GM12878 (cell line): ENCODE data around the gene FERMT3. TPM values are rescaled to one million over a fixed set of nuclear protein-coding genes. Genes with fewer than 3 reads are reported as not detected.
A peak's percentile ranks its signal among the peaks of the same experiment; 100 is the strongest.

Experiments
- ATAC-seq: fragments of 200-7000 bp; cut with Tn5 transposase; 3 replicates; pipeline ENCODE4 v1.9.1; 2020; ENCODE audit warnings: mild to moderate bottlenecking, moderate library complexity
- BruUV-seq: library from RNA; stranded (reverse); fragments of 400-500 nt; replicated peaks from 2 replicates; lab custom pipeline; 2021; lab: Mats Ljungman, UMichigan
- CTCF ChIA-PET: fragments of 300-600 bp; sonication (Branson Sonifier 250); formaldehyde crosslinking; extraction: SDS; loops from one replicate; lab custom pipeline; 2021; ENCODE audit warnings: inconsistent platforms; lab: Yijun Ruan, JAX
- POLR2A ChIA-PET: fragments of 350-600 bp; formaldehyde crosslinking; extraction: SDS; loops from one replicate; lab custom pipeline; 2021; ENCODE audit warnings: inconsistent platforms; lab: Charles Lee
- RAD21 ChIA-PET: fragments of 300-600 bp; sonication (Branson Sonifier 250); formaldehyde crosslinking; loops from one replicate; lab custom pipeline; 2023; ENCODE audit warnings: antibody characterized with exemption; ENCODE audit not compliant: unreplicated experiment; lab: Charles Lee
- SMC1A ChIA-PET: fragments of 300-600 bp; sonication (Branson Sonifier 250); formaldehyde crosslinking; loops from one replicate; lab custom pipeline; 2023; ENCODE audit not compliant: unreplicated experiment, uncharacterized antibody; lab: Charles Lee
- DNase-seq: peaks from one replicate; pipeline ENCODE4 v3.0.0-alpha.2; 2011; ENCODE audit warnings: low read depth, low spot score
- FAIRE-seq: peaks from 3 replicates; lab custom pipeline; 2011; peaks lifted over from hg19 to GRCh38; lab: Jason Lieb, UNC
- H2AFZ ChIP-seq: 2 replicates; pipeline ENCODE4 v1.6.0; 2011; ENCODE audit warnings: low read depth, low read length, control low read depth; ENCODE audit not compliant: control insufficient read depth
- H3K27ac ChIP-seq: 2 replicates; pipeline ENCODE4 v1.5.1; 2011; ENCODE audit warnings: control low read depth; ENCODE audit not compliant: control insufficient read depth, insufficient read depth
- H3K27me3 ChIP-seq, 2 experiments: replicated peaks in 1 of 2; 2 replicates each; pipeline versions ENCODE4 v1.6.0 to v1.6.1; 2011; ENCODE audit warnings: low read length in 1 of 2; ENCODE audit not compliant: control insufficient read depth in 2 of 2, insufficient read depth in 2 of 2
- H3K36me3 ChIP-seq, 2 experiments: 2 replicates each; pipeline ENCODE4 v1.5.1; 2011; ENCODE audit warnings: low read length in 1 of 2; ENCODE audit not compliant: control insufficient read depth in 2 of 2, insufficient read depth in 2 of 2
- H3K4me1 ChIP-seq: 2 replicates; pipeline ENCODE4 v1.6.1; 2011; ENCODE audit warnings: mild to moderate bottlenecking, low read length, moderate library complexity, mixed read lengths; ENCODE audit not compliant: control insufficient read depth, insufficient read depth
- H3K4me2 ChIP-seq: 2 replicates; pipeline ENCODE4 v1.6.0; 2011; ENCODE audit warnings: control low read depth; ENCODE audit not compliant: control insufficient read depth, insufficient read depth
- H3K4me3 ChIP-seq: fragments of 200-600 bp; sonication (generic); 2 replicates; pipeline ENCODE4 v1.5.1; 2016
- H3K79me2 ChIP-seq: 2 replicates; pipeline ENCODE4 v1.6.0; 2011; ENCODE audit warnings: low read length; ENCODE audit not compliant: control insufficient read depth, insufficient read depth
- H3K9ac ChIP-seq: 2 replicates; pipeline ENCODE4 v1.8.0; 2011; ENCODE audit warnings: low read length, control low read depth, mixed read lengths; ENCODE audit not compliant: control insufficient read depth, insufficient read depth
- H3K9me3 ChIP-seq: replicated peaks from 3 replicates; pipeline ENCODE4 v1.5.1; 2011; ENCODE audit warnings: mild to moderate bottlenecking, low read length; ENCODE audit not compliant: control insufficient read depth, insufficient read depth
- H4K20me1 ChIP-seq: 2 replicates; pipeline ENCODE4 v1.6.0; 2011; ENCODE audit not compliant: control insufficient read depth, insufficient read depth
- CEBPZ ChIP-seq: fragments of 150-350 bp; IDR thresholded peaks from 2 replicates; pipeline ENCODE4 v1.6.1; 2016; ENCODE audit warnings: low read depth, low read length
- CHD1 ChIP-seq: IDR thresholded peaks from 2 replicates; pipeline ENCODE4 v1.6.1; 2012; ENCODE audit warnings: low read depth, low read length, improper control_type of control experiment
- EED ChIP-seq: sonication (generic); IDR thresholded peaks from 2 replicates; pipeline ENCODE4 v1.6.1; 2016; ENCODE audit warnings: antibody characterized with exemption, low read depth
- FOXM1 ChIP-seq: IDR thresholded peaks from 2 replicates; pipeline ENCODE4 v1.6.1; 2012; ENCODE audit warnings: low read depth, mild to moderate bottlenecking, inconsistent platforms, low read length, moderate library complexity
- GATAD2B ChIP-seq: fragments of 450-650 bp; conservative IDR thresholded peaks from 2 replicates; pipeline ENCODE4 v1.6.1; 2017; ENCODE audit warnings: low read depth, mild to moderate bottlenecking, moderate library complexity
- HDAC2 ChIP-seq: fragments of 200-600 bp; sonication (generic); IDR thresholded peaks from 2 replicates; pipeline ENCODE4 v1.6.1; 2017
- IKZF1 ChIP-seq: fragments of 450-650 bp; conservative IDR thresholded peaks from 2 replicates; pipeline ENCODE4 v1.6.1; 2017; ENCODE audit warnings: antibody characterized with exemption, mild to moderate bottlenecking
- JUND ChIP-seq: IDR thresholded peaks from 2 replicates; pipeline ENCODE4 v1.6.1; 2012; ENCODE audit warnings: low read depth, mild to moderate bottlenecking, low read length, improper control_type of control experiment, moderate library complexity
- MTA3 ChIP-seq: IDR thresholded peaks from 2 replicates; pipeline ENCODE4 v1.6.1; 2012; ENCODE audit warnings: low read length, inconsistent platforms, borderline replicate concordance
- MYC ChIP-seq: IDR thresholded peaks from 2 replicates; pipeline ENCODE4 v1.6.1; 2011; ENCODE audit warnings: mild to moderate bottlenecking, low read length, moderate library complexity, inconsistent platforms; ENCODE audit not compliant: insufficient read depth, insufficient replicate concordance, insufficient read length, severe bottlenecking
- NFIC ChIP-seq: IDR thresholded peaks from 2 replicates; pipeline ENCODE4 v1.6.1; 2012; ENCODE audit warnings: low read depth, mild to moderate bottlenecking, inconsistent platforms, low read length, moderate library complexity
- NFYB ChIP-seq: IDR thresholded peaks from 2 replicates; pipeline ENCODE4 v1.6.1; 2011; ENCODE audit warnings: low read depth, mild to moderate bottlenecking, low read length, improper control_type of control experiment, moderate library complexity; ENCODE audit not compliant: insufficient read depth
- NR2C2 ChIP-seq: IDR thresholded peaks from 2 replicates; pipeline ENCODE4 v1.6.1; 2011; ENCODE audit warnings: borderline replicate concordance, low read depth; ENCODE audit not compliant: control insufficient read depth, insufficient read length
- NR2F1 ChIP-seq: fragments of 450-650 bp; conservative IDR thresholded peaks from 2 replicates; pipeline ENCODE4 v1.6.1; 2017; ENCODE audit warnings: mild to moderate bottlenecking
- PAX8 ChIP-seq: fragments of 450-650 bp; IDR thresholded peaks from 2 replicates; pipeline ENCODE4 v1.6.1; 2017; ENCODE audit warnings: mild to moderate bottlenecking, moderate library complexity
- PKNOX1 ChIP-seq: fragments of 450-650 bp; IDR thresholded peaks from 2 replicates; pipeline ENCODE4 v1.6.1; 2016; ENCODE audit warnings: mild to moderate bottlenecking
- RELA ChIP-seq: fragments of 450-650 bp; IDR thresholded peaks from 2 replicates; pipeline ENCODE4 v1.8.0; 2014; ENCODE audit warnings: borderline replicate concordance; ENCODE audit not compliant: partially characterized antibody
- USF2 ChIP-seq: IDR thresholded peaks from 2 replicates; pipeline ENCODE4 v1.6.1; 2011; ENCODE audit warnings: low read depth, low read length, improper control_type of control experiment, borderline replicate concordance
- ZNF384 ChIP-seq: IDR thresholded peaks from 2 replicates; pipeline ENCODE4 v1.6.1; 2012; ENCODE audit warnings: low read depth, mild to moderate bottlenecking, low read length, improper control_type of control experiment, borderline replicate concordance
- ZNF622 ChIP-seq: fragments of 450-650 bp; IDR thresholded peaks from 2 replicates; pipeline ENCODE4 v1.6.1; 2017; ENCODE audit warnings: mild to moderate bottlenecking, inconsistent platforms
- WGBS: methylation state at CpG from one replicate; pipeline ENCODE4 v1.1.6; 2016; ENCODE audit warnings: low lambda C conversion rate; ENCODE audit not compliant: insufficient replicate concordance, insufficient coverage; ENCODE audit errors: missing lambda C conversion rate; 5-methylcytosine and 5-hydroxymethylcytosine counted together
- in situ Hi-C: fragments of 300-500 bp; cut with MboI; formaldehyde crosslinking; loops from 9 replicates; pipeline ENCODE4 v1.14.3; 2018; ENCODE audit warnings: mixed read lengths
- intact Hi-C: fragments of 100-400 bp; cut with micrococcal nuclease; formaldehyde crosslinking; loops from one replicate; pipeline ENCODE4 v1.14.2; 2022; ENCODE audit not compliant: unreplicated experiment
- polyA plus RNA-seq, 11 experiments: library from polyadenylated mRNA; depleted of rRNA in 4 of 11; unstranded in 6 of 11; stranded (reverse) in 5 of 11; fragments of >200 nt; fragmentation: Nextera tagmentation in 4 of 11; fragmentation: Illumina TruSeq in 1 of 11; extraction: Ambion mirVana in 4 of 11; extraction: Trizol in 1 of 11; gene quantifications; 1 replicate in 1 of 11; 2 replicates in 10 of 11; pipeline versions ENCODE4 v1.2.1 to v1.2.3, GENCODE V29; 2011 to 2016; ENCODE audit warnings: inconsistent platforms in 2 of 11, missing spikeins in 2 of 11, low read depth in 1 of 11
- total RNA-seq, 4 experiments: library from RNA; depleted of rRNA in 3 of 4; stranded (reverse); fragments of >200 nt in 3 of 4; fragmentation: Illumina TruSeq in 1 of 4; extraction: Trizol in 1 of 4; gene quantifications; 2 replicates each; pipeline versions ENCODE4 v1.2.1 to v1.2.3, GENCODE V29; 2013 to 2021

The FERMT3 gene
- total and polyA plus RNA-seq, 10 of the 15 experiments (the other 5 are each of a cell fraction or from before 2014, with no cell fraction given), result 2.0 to 211 (median 114) TPM

- RAD21 ChIA-PET, result interaction anchor here (1.0 to 2.5 kb wide), 4 partner anchors 19 to 170 kb away, joined by 3 to 32 read pairs (median 4); partner anchors contain the start of genes FERMT3 and MACROD1
- DNase-seq (no peak), ATAC-seq (peak; percentile 48), FAIRE-seq (no peak)
- intact Hi-C loops, result no loop called here
- CTCF ChIA-PET, result interaction anchor here (0.6 to 5.6 kb wide), 11 partner anchors 11 to 155 kb away, joined by 3 to 52 read pairs (median 5); partner anchors contain the start of genes FERMT3, PLCB3, PRDX5 and TRMT112
- Histone ChIP-seq H3K4me2 (peak overlapping the region; percentile 98), H3K9me3 (no peaks in the 10 kb centered on the region), H3K27ac (peak overlapping the region; percentile 68), H3K27me3 (no peaks in the 10 kb centered on the region), H3K79me2 (peaks cover 32% of the 10 kb centered on the region), H3K36me3 (no peaks in the 10 kb centered on the region; a peak in 1 of 4 replicates), H2AFZ (peak overlapping the region; percentile 53), H3K4me1 (peaks cover 20% of the 10 kb centered on the region), H4K20me1 (peaks cover 3% of the 10 kb centered on the region; the same call in 1 of the 2 replicates), H3K4me3 (peak overlapping the region; percentile 80), H3K9ac (peak overlapping the region; percentile 80)
- POLR2A ChIA-PET, result interaction anchor here (0.6 to 6.4 kb wide), 13 partner anchors 10 to 529 kb away, joined by 3 to 68 read pairs (median 4); partner anchors contain the start of genes ESRRA, FERMT3, FKBP2 and NUDT22
- SMC1A ChIA-PET, result interaction anchor here (1.0 to 2.3 kb wide), 2 partner anchors 10 to 21 kb away, joined by 3 to 15 read pairs; partner anchors contain the start of gene FERMT3
- TSS peak; percentile 92 for BruUV-seq
- WGBS, result 2% methylated on average over 47 of the region's 52 CpGs
- in situ Hi-C loops, result no loop called here
- TF ChIP-seq NFIC, result no peak
- TF ChIP-seq EED, result no peak; the same call in 1 of the 2 replicates
- no peak for TF ChIP-seq NR2C2
- no peak for TF ChIP-seq CHD1
- no peak for TF ChIP-seq MTA3
- TF ChIP-seq IKZF1, result peak; percentile 52
- peak; percentile 36; the same call in 1 of the 2 replicates for TF ChIP-seq NR2F1
- no peak for TF ChIP-seq NFYB
- TF ChIP-seq ZNF384, result no peak
- TF ChIP-seq FOXM1, result no peak
- no peak for TF ChIP-seq PAX8
- TF ChIP-seq CEBPZ, result no peak
- TF ChIP-seq ZNF622, result no peak
- no peak for TF ChIP-seq MYC
- TF ChIP-seq USF2, result no peak
- TF ChIP-seq RELA, result peak; percentile 8
- peak; percentile 81 for TF ChIP-seq GATAD2B
- no peak for TF ChIP-seq HDAC2
- no peak for TF ChIP-seq PKNOX1
- TF ChIP-seq JUND, result no peak
These were observed 21.3 kb upstream of the FERMT3 start for GRCh38 chr11:64185175-64185692.
